Renal cortical epithelial cell (primary cell): Measurements from ENCODE around the gene VOPP1. TPM values are rescaled to one million over a fixed set of nuclear protein-coding genes. Genes with fewer than 3 reads are reported as not detected.
"Not testable (repeated sequence)": the region's sequence is repeated elsewhere in the genome, so short reads cannot be mapped to it uniquely, and the experiment has no call there.

ENCODE experiments used
- DNase-seq: peaks from one replicate; pipeline ENCODE4 v3.0.0-alpha.2; 2011; ENCODE audit warnings: low read depth
- total RNA-seq: library from RNA; depleted of rRNA; stranded (reverse); fragments of >200 nt; gene quantifications from 2 replicates; pipeline ENCODE4 v1.2.3, GENCODE V29; 2014

The VOPP1 gene, protein sequence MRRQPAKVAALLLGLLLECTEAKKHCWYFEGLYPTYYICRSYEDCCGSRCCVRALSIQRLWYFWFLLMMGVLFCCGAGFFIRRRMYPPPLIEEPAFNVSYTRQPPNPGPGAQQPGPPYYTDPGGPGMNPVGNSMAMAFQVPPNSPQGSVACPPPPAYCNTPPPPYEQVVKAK
- total RNA-seq, result 128 and 170 TPM in 2 replicates

DNA sequence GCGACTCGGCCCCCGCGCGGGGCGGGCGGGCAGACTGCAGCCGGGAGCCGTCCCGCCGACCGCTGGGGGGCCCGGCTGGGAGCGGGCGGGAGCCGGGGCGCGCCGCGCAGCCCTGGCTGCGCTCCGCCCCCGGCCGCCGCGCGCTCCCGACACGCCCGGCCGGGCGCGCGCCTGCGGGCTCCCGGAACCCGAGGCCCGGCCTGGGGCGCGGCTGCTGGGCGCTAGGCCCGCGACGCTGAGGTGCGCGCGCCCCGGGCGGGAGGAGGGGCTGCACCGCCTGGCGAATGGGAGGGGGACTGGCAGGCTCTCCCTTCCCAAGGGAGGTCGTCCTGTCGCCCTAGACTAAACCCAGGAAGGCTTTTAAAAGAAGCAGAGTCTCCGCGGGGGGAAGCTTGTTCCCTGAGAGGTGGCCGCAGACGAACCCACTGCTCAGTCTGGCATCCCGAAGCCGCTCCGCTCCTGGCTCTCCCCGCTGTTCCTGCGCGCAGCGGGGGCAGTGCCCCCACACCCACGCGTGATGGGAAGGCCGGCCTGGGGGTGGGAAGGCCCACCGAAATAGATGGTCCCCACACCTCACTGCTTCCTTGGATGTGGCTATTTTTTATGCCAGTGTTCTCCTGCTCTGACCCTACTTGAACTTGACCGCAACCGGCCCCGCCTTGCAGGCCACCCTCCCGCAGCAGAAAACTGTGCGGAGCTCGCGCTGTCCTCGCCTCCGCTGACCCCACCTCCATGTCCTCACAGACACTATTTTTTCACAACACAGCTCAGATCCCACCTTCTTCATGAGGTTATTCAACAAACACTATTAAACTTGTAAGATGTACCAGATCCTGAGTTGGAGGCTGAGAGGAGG is at the start of gene VOPP1:
Gene VOPP1 (minus strand): TSS at position 125 of the 856 bp plus-strand sequence. CDS start 178 bp downstream, outside the sequence.
- no peak for DNase-seq

DNA sequence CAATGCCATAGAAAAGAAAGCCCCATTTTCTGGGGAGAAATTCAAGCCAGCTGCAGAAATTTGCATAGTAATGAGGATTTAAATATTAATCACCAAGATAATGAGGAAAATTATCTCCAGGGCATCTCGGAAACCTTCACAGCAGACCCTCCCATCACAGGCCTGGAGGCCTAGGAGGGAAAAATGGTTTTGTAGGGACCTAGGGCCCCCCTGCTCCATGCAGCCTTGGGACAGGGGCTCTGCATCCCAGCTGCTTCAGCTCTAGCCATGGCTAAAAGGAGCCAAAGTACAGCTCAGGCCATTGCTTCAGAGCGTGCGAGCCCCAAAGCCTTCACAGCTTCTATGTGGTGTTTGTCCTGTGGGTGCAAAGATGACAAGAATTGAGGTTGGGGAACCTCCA is 46.6 kb upstream of the VOPP1 start:
- DNase-seq, result no peak

DNA sequence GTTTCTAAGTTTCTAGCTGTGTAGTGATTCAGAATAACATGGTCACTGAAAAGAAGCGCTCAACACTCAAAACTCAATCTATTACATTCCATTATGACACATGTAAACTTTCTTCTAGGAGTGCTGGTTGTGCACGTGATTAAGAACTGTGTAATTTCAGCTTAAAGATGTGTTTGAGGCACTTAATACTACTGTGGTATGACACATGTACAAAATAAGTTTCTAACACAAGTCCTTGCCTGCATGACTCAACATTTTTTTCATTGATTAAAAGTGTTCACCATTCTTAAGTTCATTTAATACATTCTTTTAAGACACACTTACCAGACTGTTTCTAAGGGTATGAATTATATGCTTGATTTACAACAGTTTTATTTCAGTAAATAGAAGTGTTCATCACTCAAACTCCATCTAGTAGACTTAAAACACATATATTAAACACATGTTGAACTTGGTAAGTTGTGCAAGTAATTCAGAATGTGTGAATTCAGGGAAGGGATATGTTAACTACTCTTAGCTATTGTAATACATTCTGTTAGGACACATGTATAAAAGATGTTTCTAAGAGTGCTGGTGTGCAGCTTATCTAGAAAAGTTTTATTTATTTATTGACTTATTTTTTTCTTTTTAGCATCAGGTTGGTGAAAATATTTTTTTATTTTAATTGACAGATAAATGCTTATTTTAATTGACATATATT is 42.2 kb upstream of the VOPP1 start:
- DNase-seq, result not testable (repeated sequence)

DNA sequence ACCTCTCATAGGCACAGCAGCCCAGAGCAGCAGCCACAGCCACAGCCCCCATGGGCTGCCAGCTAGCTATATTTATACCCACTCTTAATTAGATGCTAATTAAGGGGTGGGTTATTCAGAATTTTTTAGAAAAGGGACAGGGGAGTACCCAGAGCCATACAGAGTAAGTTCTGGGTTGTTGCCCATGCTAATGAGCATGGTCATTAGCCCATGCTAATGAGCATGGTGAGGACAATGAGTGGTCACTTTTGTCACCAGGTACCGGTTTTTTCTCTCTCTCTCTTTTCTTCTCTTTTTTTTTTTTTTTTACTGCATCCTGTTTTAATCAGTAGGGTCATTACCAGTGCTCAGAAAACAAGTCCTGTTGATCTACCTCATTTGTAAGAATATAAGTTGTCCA is 37.4 kb upstream of the VOPP1 start:
- DNase-seq, result not testable (repeated sequence)

DNA sequence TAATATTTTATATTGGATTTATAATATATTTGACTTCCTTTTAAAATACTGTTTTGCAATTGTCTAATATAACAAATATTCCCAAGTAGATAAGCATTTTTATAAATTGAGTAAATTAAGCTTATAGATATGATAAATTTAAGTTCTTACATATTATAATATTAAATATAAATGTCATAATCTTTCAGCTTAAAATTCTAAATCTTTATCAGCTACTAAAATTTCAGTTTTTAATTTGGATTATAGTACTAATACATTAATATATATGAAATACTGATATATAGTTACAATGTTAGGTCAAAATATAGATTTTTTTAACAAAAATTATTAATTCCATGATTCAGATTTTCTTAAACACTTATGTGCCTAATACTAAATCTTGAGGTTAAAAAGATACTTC is 33.4 kb upstream of the VOPP1 start:
- not testable (repeated sequence) for DNase-seq

DNA sequence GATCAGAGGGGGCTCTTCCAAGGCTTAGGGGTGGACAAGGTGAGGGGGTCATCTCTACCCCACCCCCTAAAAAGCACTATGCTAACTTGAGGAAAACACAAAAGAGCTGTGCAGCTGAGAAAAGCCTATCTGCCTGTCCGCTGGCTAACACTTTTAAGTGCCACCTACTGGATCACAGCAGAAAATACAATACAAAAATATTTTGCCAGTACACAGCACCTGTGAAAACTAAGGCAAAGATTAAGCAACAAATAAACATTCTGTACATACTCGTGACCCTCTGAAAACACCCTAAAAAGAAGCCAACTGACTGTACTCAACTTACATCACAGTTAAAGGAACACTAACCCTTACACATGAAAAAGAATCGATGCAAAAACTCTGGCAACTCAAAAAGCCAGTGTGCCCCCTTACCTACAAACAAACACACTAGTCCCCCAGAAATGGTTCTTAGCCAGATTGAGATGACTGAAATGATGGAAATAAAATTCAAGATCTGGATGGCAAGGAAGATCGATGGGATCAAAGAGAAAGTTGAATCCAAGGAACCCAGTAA is 25.7 kb upstream of the VOPP1 start:
- DNase-seq, result peak; percentile 22

DNA sequence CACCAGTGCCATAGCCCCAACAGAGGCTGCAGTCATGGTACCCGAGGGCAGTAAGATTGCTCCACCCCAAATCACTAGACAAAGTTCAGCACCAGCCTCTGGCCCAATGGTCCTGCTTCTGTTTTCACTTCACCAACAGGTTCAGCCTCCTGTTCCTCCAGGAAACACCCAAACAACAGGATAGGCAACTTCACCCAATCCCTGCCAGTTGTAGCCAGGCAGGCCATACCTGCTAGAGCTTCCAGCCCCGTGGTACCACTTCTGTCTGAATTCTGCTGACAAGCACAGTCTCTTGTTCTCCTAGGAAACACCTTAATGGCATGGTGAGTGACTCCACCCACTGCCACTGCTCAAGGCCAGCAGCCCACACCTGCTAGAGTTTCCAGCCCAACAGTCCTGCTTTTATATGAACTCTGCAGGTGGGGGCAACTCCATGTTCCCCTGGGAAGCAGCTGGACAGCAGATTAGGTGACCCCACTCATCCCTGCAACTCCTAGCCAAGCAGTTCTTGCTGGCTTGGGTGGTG is 25.0 kb upstream of the VOPP1 start:
- not testable (repeated sequence) for DNase-seq

DNA sequence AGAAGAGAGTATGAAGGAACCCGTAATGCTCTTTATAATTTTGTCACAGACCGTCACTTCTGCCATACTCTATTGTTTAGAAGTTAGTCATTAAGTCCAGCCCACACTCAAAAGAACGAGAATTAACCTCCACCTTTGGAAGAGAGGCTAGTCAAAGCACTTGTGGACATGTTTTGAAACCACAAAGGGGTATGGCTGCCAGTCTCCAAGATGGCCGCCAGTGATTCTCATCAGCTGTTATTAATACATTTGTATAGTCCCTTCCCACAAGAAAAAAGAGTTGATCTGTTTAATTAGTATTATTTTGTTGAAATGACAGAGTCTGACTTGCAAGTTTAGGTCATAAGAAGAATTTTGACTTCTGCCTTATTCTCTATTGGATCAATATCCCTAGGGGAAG is 23.2 kb upstream of the VOPP1 start:
- DNase-seq, result no peak

DNA sequence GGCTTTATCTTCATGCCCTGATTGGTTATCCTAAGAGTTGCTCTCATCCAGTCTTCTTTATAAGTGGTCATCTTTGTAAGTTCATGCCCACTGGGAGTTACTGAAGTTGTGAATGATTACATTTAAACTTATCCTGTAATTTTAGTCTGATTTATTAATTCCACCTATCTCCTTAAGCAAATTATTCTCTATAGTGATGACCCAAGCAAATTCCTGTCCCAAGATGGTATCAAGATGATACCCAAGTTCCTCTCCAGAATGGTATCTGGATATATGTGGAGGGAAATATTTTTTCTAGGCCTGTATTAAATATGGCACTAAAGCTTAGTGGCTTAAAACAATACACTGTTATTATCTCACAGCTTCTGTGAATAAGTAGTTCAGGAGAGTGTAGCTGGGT is 22.6 kb upstream of the VOPP1 start:
- DNase-seq, result no peak

DNA sequence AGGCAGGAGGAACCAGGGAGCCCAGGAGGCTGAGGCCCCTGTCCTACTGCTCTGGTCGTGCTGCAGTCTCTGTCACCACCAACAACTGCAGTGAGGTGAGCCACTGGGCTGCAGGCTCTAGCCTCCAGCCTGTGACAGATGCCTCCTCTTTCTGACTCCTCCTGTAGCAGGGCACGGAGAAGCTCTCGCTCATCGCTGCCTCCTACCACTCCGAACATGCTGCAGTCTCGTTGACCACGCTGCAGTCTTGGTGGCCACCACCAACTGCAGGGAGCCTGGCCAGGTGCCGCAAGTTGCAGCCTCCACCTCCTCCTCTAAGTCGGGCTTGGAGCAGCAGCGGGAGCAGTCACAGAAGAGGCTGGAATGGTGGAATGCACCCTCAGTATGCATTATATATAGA is 22.1 kb upstream of the VOPP1 start:
- DNase-seq, result no peak

DNA sequence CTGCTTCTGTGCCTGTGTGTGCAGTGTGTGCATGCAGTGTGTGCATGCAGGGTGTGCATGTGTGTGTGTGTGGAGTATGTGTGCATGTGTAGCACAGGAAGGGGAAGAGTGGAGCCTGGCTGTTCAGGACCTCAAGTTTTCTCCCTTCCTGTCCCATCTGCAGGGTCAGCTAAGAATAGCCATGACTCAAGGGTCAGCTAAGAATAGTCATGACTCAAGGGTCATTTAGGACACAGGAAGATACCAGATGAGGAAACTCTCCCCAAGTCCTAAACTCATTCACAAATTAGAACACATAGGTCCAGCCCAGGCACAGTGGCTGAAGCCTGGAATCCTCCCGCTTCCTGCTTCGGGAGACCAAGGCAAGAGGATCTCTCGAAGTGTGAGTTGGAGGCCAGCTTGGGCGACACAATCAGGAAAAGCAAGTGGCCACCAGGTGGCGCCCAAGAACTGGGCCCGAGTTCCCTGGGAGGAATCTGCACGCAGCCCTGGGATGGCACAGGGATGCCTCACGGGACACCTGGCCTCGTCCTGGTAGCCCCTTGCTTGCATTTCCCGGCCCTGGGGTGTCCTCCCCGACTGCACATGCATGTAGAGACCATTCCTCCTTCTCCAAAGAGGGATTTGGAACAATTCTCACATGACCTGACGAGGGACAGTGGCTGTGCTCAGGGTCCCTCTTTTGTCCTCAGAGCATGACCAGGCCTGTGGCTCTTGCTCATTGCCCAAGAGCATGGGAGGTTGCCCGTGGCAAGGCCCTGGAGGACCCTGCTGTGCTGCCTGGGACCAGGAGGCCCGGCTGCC is 21.4 kb upstream of the VOPP1 start:
- DNase-seq, result peak; percentile 44

DNA sequence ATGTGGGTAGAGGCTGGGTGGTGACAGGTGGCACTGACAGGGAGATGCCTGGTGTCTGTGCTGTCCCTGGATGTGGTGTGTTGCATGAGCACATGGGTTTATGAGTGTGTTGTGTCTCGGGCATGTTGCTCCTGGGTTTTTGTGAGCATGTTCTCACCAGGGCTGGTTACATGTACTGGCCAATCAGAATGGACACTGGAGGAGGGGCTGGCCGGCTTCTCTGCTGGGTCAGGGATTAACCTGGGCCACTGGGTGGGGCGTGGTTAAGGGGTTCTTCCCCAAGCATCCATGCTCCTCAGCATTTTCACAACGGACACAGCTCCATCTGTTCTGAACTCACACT is 20.8 kb upstream of the VOPP1 start:
- DNase-seq, result no peak

DNA sequence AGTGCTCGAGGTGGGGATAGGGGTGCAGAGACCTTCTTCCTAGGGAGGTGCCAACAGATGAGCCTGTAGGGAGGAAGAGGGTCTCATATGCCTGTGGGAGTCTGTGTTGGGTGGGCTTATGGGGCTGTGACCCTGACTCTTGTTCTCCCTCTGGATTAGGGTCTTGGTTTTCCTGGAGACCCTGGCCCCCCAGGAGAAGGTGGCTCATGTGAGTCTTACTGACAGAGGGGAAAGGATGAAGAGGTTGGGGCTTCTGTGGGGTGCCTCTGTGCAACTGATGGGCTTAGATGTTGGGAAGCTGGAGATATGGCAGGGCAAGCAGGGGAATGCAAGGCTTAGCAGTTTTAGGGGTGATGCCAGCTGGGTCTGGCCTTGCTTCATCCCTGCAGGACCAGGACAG is 20.2 kb upstream of the VOPP1 start:
- DNase-seq, result no peak

DNA sequence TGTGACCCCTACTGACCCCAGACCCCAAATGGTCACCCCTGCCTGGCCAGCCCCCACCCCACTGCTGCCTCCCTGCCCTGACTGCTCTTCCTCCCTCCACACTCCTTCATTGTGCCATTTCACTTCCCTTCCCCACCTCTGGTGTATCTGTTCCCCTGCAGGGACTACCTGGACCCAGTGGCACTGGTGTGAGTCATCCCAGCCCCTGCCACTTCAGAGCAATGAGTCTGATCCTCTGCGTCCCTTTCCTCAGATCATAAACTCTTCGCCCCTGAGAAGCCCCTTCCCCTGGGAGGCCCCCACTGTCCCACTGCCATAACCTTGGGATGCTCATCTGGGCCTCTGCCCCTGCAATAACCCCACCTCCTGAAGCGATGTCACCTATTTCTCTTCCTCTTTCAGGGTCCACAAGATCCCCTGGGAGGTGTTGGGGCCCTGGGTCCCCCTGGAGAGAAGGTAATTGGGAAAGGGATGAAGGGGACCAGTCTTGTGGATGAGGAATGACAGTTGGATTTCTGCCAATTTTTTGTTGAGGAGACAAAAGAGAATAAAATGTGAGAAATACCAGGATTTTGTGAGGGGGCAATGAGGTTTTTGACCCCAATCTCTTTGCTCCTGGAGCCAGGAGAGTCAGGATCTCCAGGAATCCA is 19.1 kb upstream of the VOPP1 start:
- no peak for DNase-seq

DNA sequence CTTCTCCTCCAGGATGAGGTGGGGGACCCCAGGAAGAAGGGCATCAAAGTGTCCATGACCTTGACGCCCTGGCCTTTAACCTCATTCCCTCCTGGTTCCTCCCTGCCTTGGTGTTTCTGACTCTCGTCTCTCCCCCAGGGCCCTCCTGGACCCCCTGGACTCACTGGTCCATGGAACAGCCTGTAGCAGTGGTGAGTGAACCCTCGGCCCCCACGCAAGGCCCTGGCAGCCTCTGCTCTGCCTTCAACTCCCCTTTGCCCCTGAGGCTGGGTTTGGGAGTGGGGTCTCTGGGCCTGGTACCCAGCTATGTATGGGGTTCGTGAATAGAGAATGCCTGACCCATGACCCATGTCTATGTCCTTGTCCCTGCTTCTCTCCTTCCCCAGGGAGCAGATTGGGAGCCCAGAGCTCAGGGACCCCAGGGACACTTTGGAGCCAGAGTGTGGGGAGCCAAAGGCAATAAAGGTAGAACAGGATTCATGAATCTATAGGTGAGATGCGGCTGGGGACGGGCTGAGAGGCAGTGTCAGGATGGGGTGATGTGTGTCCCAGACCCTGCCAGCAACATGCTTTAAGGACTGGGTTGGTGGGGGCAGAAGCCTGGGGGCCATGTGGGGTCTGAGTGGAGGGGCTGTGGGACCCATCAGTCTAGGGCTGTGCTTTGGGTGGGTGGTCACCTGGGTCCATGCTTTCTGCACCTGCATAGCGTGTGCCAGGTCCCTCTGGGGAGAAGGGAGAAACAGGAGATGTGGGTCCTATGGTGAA is 18.4 kb upstream of the VOPP1 start:
- no peak for DNase-seq

DNA sequence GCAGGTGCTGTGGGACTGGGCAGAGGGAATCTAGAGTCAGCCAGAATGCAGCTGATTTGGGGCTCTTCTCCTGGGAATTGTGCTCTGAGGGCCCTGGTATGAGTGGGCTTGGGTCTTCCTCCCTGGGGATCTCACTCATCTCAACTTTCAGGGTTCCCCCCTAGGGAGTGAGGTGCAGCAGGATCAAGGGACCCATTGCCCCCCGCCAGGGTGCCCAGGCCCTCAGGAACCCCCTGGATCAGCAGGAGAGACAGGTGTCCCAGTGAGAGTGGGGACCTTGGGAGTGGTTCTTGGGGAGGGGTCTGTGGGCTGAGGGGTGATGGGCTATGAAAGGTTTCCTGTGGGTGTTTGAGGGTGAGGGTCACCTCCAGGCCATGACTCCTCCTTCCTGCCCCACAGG is 17.6 kb upstream of the VOPP1 start:
- DNase-seq, result no peak

DNA sequence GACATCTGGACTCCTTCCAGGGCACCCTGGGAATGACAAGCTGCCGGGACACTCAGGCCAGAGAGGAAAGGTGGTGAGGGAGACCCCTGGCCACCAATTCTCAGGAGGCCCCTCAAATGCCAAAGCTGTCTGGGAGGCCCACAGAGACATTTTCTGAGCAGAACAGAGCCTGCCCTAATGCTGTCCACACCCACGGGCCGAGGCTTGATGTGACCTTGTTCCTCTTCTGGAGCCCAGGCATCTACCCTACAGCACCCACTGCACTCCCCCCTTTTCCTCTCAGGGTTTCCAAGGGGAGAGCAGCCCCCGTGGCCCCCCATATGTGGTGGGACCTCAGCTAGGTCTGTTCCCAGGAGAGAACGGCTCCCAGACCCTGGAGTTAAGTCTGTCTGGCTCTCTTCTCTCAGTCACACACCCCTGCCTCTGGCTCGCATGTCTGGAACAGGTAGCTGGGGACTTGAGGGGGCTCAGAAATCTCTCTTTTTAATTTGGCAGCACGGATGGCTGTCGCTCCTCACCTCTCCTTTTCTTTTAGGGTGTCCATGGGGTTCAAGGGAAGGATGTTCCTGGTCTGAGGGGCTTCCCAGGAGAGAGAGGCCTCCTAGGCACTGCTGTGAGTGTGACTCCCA is 16.8 kb upstream of the VOPP1 start:
- no peak for DNase-seq

DNA sequence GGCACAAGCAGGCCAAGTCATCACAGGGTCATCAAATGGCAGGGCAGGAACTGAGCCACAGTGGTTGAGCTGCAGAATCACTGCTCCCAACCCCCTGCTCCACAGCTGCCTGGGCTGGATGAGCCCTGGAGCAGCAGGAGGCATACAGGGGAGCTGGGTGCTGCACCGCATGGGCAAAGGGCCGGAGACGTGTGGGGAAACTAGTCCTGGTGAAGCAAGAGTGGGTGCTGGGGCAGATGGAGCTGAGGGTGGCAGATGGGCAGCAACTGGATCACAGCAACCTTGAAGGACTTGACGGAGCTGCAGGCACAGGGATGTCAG is 16.0 kb upstream of the VOPP1 start:
- DNase-seq, result no peak

DNA sequence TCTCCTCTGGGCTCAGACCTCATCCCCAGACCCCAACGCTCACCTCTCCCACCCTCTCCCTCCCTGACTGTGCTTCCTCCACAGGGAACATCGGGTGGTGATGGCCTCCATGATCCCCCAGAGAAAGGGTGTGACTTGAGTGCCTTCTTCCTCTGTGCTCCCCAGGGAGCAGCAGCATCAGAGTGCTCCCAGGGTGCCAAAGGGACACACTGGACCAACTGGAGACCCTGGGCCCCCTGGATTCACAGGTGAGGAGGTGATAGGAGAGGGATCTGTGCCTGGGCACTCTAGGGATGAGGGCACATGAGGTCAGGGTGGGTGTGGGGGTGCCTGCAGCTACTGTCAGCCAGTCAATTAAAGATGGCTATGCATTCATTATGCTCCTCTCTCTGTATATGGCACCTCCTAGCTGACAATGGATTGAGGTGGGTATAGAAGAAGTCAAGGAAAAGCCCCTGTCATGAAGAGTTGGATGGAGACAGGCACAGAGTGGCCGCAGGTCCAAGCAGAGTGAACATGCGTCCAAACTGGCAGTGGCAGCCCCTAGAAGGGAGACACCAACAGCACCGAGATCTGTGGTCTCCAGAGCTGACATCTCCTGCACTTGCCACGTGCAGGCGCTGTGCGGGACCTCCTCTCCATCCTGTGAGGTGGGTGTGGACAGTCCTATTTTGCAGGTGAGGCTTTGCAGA is 15.5 kb upstream of the VOPP1 start:
- DNase-seq, result no peak
